C4-2B (cell line): ENCODE results near the gene MAMSTR.

Source experiments
- ZFX ChIP-seq: fragments of 450-650 bp; IDR thresholded peaks from 2 replicates; pipeline ENCODE4 v1.6.1; 2017
- TF ChIP-seq, protein P1 (sequence below): fragments of 450-650 bp; conservative IDR thresholded peaks from 2 replicates; pipeline ENCODE4 v1.5.1; 2017; ENCODE audit warnings: mild to moderate bottlenecking

DNA sequence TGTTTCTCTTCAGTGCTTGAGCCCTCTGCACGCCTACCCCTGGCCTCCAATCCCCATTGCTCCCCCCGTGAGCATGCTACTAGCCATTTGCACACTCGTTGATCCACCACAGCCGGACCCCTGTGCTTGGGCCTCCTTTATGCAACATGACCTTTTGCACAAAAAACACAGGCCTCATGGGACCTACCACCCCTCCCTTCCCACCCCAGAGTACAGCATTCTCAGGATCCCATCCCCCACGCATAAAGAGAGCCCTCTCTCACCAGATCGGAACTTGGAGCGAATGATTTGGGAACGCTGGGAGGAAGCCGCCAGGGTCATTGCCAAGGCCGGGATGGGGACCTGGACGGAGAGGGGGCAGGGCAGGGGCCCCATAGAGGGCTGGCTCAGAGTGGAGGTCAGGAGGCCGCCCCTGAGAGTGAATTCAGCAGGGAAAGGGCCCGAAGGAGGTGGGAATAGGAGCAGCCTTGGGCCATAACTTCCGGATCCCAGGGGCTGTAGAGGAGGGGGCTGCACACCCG, 754 bp downstream of the MAMSTR start:
- TF ChIP-seq, protein P1, sequence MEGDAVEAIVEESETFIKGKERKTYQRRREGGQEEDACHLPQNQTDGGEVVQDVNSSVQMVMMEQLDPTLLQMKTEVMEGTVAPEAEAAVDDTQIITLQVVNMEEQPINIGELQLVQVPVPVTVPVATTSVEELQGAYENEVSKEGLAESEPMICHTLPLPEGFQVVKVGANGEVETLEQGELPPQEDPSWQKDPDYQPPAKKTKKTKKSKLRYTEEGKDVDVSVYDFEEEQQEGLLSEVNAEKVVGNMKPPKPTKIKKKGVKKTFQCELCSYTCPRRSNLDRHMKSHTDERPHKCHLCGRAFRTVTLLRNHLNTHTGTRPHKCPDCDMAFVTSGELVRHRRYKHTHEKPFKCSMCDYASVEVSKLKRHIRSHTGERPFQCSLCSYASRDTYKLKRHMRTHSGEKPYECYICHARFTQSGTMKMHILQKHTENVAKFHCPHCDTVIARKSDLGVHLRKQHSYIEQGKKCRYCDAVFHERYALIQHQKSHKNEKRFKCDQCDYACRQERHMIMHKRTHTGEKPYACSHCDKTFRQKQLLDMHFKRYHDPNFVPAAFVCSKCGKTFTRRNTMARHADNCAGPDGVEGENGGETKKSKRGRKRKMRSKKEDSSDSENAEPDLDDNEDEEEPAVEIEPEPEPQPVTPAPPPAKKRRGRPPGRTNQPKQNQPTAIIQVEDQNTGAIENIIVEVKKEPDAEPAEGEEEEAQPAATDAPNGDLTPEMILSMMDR: no peak
- no peak for TF ChIP-seq ZFX
